ENCODE data around the gene C2CD4C. TPM values are rescaled to one million over a fixed set of nuclear protein-coding genes. Genes with fewer than 3 reads are reported as not detected.

C2CD4C gene
- total and polyA plus RNA-seq, 10 donors: 0.23 to 2.1 (median 0.77) TPM; not detected in 1

GRCh38 chr19:437041-437440 lies 28.1 kb upstream of the C2CD4C start:
- H3K36me3 ChIP-seq: peaks cover 0 to 27% (median 0%) of the 10 kb centered on the region in 6 donors
- no peak for TF ChIP-seq POLR2A (IDR thresholded peaks at IDR 0.05)
- TF ChIP-seq POLR2AphosphoS5 (IDR thresholded peaks at IDR 0.05): no peak
- intact Hi-C loops (cut with DNase I; ENCODE audit: low total_unique reads): no loop called here
- H3K4me3 ChIP-seq: no peak overlapping the region
- WGBS, 5 donors: 86 to 90% (median 87%) methylated on average over 22 of the region's 22 CpGs
- H3K4me1 ChIP-seq: peaks cover 0 to 16% (median 5%) of the 10 kb centered on the region in 6 donors
- no peak overlapping the region for H3K27ac ChIP-seq
- H3K9me3 ChIP-seq: no peaks in the 10 kb centered on the region
- H3K27me3 ChIP-seq (replicated peaks in 1 of 7): peaks cover 0 to 73% (median 7%) of the 10 kb centered on the region in 7 donors
- no peak for DNase-seq

GRCh38 chr19:436413-436950 lies 27.5 kb upstream of the C2CD4C start:
- no peak for DNase-seq
- 85 to 89% (median 87%) methylated on average over 26 to 29 of the region's 29 CpGs for WGBS, 5 donors
- H3K27me3 ChIP-seq (replicated peaks in 1 of 7): peaks cover 0 to 67% (median 7%) of the 10 kb centered on the region in 7 donors
- H3K4me1 ChIP-seq: peaks cover 0 to 11% (median 4%) of the 10 kb centered on the region in 6 donors
- H3K4me3 ChIP-seq: no peak overlapping the region
- no peak overlapping the region for H3K27ac ChIP-seq
- no peaks in the 10 kb centered on the region for H3K9me3 ChIP-seq
- intact Hi-C loops (cut with DNase I; ENCODE audit: low total_unique reads): no loop called here
- peaks cover 0 to 27% (median 0%) of the 10 kb centered on the region in 6 donors for H3K36me3 ChIP-seq
- no peak for TF ChIP-seq POLR2AphosphoS5 (IDR thresholded peaks at IDR 0.05)
- no peak for TF ChIP-seq POLR2A (IDR thresholded peaks at IDR 0.05)
- no peak for TF ChIP-seq CTCF (IDR thresholded peaks at IDR 0.05 in 8 of 11, conservative IDR thresholded peaks at IDR 0.05 in 3 of 11)

- intact Hi-C loops (cut with DNase I; ENCODE audit: low total_unique reads): no loop called here
- 81 to 85% (median 82%) methylated on average over 27 to 33 of the region's 33 CpGs for WGBS, 5 donors
- no peak overlapping the region for H3K27ac ChIP-seq
- no peak for DNase-seq
- H3K4me3 ChIP-seq: no peak overlapping the region
- peaks cover 0 to 29% (median 0%) of the 10 kb centered on the region in 6 donors for H3K36me3 ChIP-seq
- peaks cover 0 to 8% (median 3%) of the 10 kb centered on the region in 6 donors for H3K4me1 ChIP-seq
- TF ChIP-seq CTCF (IDR thresholded peaks at IDR 0.05 in 8 of 11, conservative IDR thresholded peaks at IDR 0.05 in 3 of 11) (no peak), POLR2A (IDR thresholded peaks at IDR 0.05) (no peak), POLR2AphosphoS5 (IDR thresholded peaks at IDR 0.05) (no peak)
- H3K9me3 ChIP-seq: peaks cover 0 to 2% (median 0%) of the 10 kb centered on the region in 8 donors
- peaks cover 0 to 61% (median 7%) of the 10 kb centered on the region in 7 donors for H3K27me3 ChIP-seq (replicated peaks in 1 of 7)
Observed at GRCh38 chr19:435707-436412, 26.9 kb upstream of the C2CD4C start.

- Histone ChIP-seq H3K27me3 (replicated peaks in 1 of 7) (peaks cover 0 to 54% (median 7%) of the 10 kb centered on the region in 7 donors), H3K27ac (no peak overlapping the region), H3K4me3 (no peak overlapping the region), H3K9me3 (peaks cover 0 to 7% (median 0%) of the 10 kb centered on the region in 8 donors), H3K36me3 (peaks cover 0 to 36% (median 0%) of the 10 kb centered on the region in 6 donors), H3K4me1 (peaks cover 0 to 2% (median 0%) of the 10 kb centered on the region in 6 donors)
- 81 to 91% (median 89%) methylated on average over 15 to 26 of the region's 26 CpGs for WGBS, 5 donors
- intact Hi-C loops (cut with DNase I; ENCODE audit: low total_unique reads): no loop called here
- TF ChIP-seq POLR2AphosphoS5 (IDR thresholded peaks at IDR 0.05) (no peak), CTCF (IDR thresholded peaks at IDR 0.05 in 8 of 11, conservative IDR thresholded peaks at IDR 0.05 in 3 of 11) (no peak), POLR2A (IDR thresholded peaks at IDR 0.05) (no peak)
- DNase-seq: no peak
Observed at GRCh38 chr19:435056-435706, 26.2 kb upstream of the C2CD4C start.
